Bronchial smooth muscle cell (primary cell): ENCODE data around the gene TOR2A. TPM values are rescaled to one million over a fixed set of nuclear protein-coding genes. Genes with fewer than 3 reads are reported as not detected.

Experiments
- total RNA-seq: library from RNA; depleted of rRNA; stranded (reverse); fragments of >200 nt; gene quantifications from 2 replicates; pipeline ENCODE4 v1.2.1, GENCODE V29; 2014

TOR2A gene
- 1.7 and 2.7 TPM in 2 replicates for total RNA-seq

DNA sequence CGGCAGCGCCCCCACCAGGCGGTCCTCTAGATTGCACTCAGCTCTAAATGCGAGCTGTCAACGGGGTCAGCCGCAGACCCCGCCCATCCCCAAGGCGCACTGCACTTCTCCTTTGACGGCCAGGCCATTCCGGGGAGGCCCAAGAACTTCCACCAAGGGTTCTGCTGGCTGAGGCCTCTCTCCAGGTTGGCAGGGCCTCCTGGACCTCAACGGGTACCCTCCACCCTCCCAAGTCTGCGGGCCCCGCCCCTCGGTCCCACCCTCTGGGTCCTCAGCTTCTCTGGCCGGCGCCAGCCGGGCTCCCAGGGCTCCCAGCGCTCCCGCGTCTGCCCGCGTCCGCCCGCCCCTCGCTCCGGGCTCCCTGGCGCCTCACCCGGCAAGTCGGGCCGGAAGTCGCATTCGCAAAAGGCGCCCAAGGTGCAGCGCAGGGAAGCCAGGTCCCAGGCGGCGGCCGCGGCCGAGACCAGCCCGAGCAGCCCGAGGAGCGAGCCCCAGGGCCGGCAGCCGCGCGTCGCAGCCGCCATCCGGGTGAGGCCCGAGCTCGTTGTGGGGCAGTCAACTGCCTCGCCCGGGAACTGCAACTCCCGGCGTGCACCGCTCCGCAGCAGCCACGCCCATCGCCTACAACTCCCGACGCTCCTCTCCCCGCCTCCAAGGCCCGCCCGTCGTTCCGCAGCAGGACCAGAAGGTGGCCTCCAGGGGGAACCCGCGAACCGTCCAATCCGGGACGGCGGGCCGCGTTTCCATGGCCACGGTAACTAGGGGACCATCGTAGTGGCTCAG lies at the start of gene TOR2A:
Gene TOR2A, minus strand, starts transcription at position 548 of the 783 bp plus-strand sequence. Its CDS starts 24 bp downstream, at position 524.

GRCh38 chr9:127778280-127779135 lies 43.4 kb upstream of the TOR2A start, which contains the start of gene SH2D3C:
SH2D3C (minus strand) TSS chr9:127778666; CDS start chr9:127778627, 39 bp downstream.

DNA sequence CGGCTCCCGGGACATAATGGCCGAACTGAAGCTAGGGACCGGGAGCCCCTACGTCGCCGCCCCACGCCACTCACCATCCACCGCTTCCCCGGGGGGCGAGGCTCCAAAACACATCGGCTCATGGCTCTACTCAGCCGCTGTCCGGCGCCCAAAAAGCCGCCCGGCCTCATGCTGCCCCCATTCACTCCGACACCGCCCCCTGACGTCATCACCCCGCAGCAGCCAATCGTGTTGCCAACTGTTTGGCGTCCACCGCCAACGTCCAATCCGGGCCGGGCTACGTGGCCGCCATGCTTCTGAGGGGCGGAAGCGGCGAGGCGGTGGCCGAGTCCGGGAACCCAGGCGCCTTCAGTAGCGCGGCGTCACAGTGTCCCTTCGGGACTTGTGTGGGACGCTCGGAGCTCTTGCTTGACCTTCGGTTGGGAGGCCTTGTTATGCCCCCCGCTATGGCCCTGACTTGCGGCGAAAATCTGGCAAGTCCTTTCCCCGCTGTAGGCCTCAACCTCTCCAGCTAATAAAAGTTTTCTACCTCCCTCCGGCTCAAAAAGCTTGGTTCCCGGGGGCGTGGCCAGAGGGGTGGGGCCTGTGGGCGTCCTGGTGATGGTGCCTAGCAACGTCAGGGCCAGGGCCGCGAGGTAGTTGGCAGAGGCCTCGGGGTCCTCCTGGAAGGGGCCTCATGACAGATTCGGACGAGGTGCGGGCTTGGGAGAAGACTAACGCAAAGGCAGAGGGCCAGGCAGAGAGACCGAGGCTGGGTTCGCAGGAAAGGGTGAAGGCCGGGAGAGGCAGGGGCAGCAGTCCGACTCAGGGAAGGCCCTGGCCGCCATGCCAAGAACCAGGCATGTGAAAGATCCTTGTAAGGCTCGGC lies 19.4 kb downstream of the TOR2A start, which contains the start of the genes PTRH1 and TTC16:
Gene PTRH1, minus strand, starts transcription at position 194 of the 868 bp plus-strand sequence. Its CDS starts 24 bp downstream, at position 170.
Gene TTC16, plus strand, starts transcription at position 610 of the 868 bp plus-strand sequence. Its CDS starts 67 bp downstream, at position 677.

DNA sequence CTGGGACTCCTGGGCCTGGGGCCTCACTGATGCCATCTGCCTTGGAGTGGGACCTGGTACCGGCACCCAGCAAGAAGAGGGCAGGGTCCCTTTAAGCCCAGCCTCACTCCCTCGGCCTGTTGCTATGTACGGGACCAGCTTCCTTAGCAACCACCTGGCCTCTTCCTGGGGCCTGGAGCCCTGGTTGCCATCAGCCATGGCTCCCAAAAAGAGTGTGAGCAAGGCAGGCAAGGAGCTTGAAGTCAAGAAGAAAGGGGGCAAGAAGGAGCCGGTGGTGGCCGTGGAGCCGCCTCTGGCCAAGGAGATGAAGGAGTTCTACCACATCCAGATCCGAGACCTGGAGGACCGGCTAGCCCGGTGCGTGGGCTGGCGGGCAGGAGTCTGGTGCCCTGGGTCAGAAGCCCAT lies 28.3 kb downstream of the TOR2A start, which contains the start of gene CFAP157:
Gene CFAP157, plus strand, starts transcription at position 153 of the 406 bp plus-strand sequence. Its CDS starts 44 bp downstream, at position 197.

Other genes with a start within 250 kb of the TOR2A start
- gene STXBP1, start 123.0 kb downstream of the TOR2A start, total RNA-seq, result 21.3 and 23.2 TPM in 2 replicates
- gene CFAP157, start 28.3 kb downstream of the TOR2A start, total RNA-seq, result 0.09 and 0.16 TPM in 2 replicates
- 17.3 and 27.4 TPM in 2 replicates for gene PTRH1, start 19.6 kb downstream of the TOR2A start, total RNA-seq
- gene TTC16, start 19.2 kb downstream of the TOR2A start, total RNA-seq, result 0.16 TPM in 1 of 2 replicates, not detected in the other
- gene SH2D3C, start 43.4 kb upstream of the TOR2A start, total RNA-seq, result not detected in 2 replicates
- 35.8 and 52.8 TPM in 2 replicates for gene CDK9, start 50.7 kb upstream of the TOR2A start, total RNA-seq
- gene FPGS, start 67.6 kb upstream of the TOR2A start, total RNA-seq, result 52.9 and 54.1 TPM in 2 replicates
- 11.0 and 13.9 TPM in 2 replicates for gene ENG, start 119.4 kb upstream of the TOR2A start, total RNA-seq
- 45.9 and 81.7 TPM in 2 replicates for gene AK1, start 142.4 kb upstream of the TOR2A start, total RNA-seq
- gene ST6GALNAC6, start 164.3 kb upstream of the TOR2A start, total RNA-seq, result 50.9 and 61.2 TPM in 2 replicates
- gene ST6GALNAC4, start 181.7 kb upstream of the TOR2A start, total RNA-seq, result 23.0 and 24.5 TPM in 2 replicates
- 3.5 and 4.3 TPM in 2 replicates for gene PIP5KL1, start 195.5 kb upstream of the TOR2A start, total RNA-seq
- gene DPM2, start 202.6 kb upstream of the TOR2A start, total RNA-seq, result 9.6 and 11.2 TPM in 2 replicates
- 7.1 and 14.7 TPM in 2 replicates for gene EEIG1, start 245.7 kb upstream of the TOR2A start, total RNA-seq